ENCODE measurements around the gene GINM1.

DNA sequence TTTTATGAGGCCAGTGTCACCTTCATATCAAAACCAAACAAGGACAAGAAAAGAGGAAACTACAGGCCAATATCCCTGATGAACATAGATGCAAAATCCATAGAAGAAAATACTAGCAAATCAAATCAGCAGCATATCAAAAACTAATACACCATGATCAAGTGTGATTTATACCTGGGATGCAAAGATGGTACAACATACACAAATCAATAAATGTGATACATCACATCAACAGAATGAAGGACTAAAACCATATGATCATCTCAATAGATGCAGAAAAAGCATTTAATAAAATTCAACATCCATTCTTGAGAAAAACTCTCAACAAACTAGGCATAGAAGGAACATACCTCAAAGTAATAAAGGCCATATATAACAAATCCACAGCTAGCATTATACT, 8.1 kb upstream of the GINM1 start:
- TF ChIP-seq, protein P1, sequence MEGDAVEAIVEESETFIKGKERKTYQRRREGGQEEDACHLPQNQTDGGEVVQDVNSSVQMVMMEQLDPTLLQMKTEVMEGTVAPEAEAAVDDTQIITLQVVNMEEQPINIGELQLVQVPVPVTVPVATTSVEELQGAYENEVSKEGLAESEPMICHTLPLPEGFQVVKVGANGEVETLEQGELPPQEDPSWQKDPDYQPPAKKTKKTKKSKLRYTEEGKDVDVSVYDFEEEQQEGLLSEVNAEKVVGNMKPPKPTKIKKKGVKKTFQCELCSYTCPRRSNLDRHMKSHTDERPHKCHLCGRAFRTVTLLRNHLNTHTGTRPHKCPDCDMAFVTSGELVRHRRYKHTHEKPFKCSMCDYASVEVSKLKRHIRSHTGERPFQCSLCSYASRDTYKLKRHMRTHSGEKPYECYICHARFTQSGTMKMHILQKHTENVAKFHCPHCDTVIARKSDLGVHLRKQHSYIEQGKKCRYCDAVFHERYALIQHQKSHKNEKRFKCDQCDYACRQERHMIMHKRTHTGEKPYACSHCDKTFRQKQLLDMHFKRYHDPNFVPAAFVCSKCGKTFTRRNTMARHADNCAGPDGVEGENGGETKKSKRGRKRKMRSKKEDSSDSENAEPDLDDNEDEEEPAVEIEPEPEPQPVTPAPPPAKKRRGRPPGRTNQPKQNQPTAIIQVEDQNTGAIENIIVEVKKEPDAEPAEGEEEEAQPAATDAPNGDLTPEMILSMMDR (IDR thresholded peaks at IDR 0.05): no peak
- TF ChIP-seq POLR2A (IDR thresholded peaks at IDR 0.05): no peak
